ENCODE measurements around the gene SRRM2. TPM values are rescaled to one million over a fixed set of nuclear protein-coding genes. Genes with fewer than 3 reads are reported as not detected.

The SRRM2 gene
- total and polyA plus RNA-seq, 5 experiments from 2014 or later, result 25.5 to 965 (median 110) TPM

GRCh38 chr16:2777903-2778629 is 25.6 kb downstream of the SRRM2 start:
- Mint-ChIP-seq H3K36me3 (peaks cover 0 to 17% (median 0%) of the 10 kb centered on the region in 3 donors), H3K4me3 (peak overlapping the region; percentile 89 to 97 (median 96)), H3K4me1 (peaks cover 20 to 54% (median 43%) of the 10 kb centered on the region in 4 donors), H3K9me3 (no peaks in the 10 kb centered on the region), H3K27me3 (no peaks in the 10 kb centered on the region), H3K27ac (peak overlapping the region; percentile 96 to 99 (median 99))
- POLR2A ChIA-PET, result interaction anchor here (0.6 to 8.2 kb wide), 20 partner anchors 7 to 973 kb away, joined by 3 to 128 read pairs (median 5); partner anchors contain the start of genes FLYWCH1, FLYWCH2, HCFC1R1 and KCTD5
- peak; percentile 39 to 45 for ATAC-seq
- DNase-seq, result peak in 8 of 10 donors; percentile 35 to 74 (median 49)

DNA sequence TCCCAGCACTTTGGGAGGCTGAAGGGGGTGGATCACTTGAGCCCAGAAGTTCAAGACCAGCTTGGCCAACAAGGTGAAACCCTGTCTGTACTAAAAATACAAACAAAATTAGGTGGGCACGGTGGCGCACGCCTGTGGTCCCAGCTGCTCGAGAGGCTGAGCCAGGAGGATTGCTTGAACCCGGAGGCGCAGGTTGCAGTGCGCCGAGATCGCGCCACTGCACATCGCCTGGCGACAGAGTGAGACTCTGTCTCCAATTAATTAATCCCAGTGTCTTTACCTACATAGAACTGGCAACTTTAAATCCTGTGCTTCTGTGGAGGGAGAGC is 26.2 kb downstream of the SRRM2 start:
- DNase-seq, result no peak
- peaks cover 0 to 16% (median 0%) of the 10 kb centered on the region in 3 donors for H3K36me3 Mint-ChIP-seq
- no peaks in the 10 kb centered on the region for H3K9me3 Mint-ChIP-seq
- H3K27ac Mint-ChIP-seq, result peak overlapping the region; percentile 96 to 99 (median 99)
- no peak for ATAC-seq
- peak overlapping the region; percentile 89 to 97 (median 96) for H3K4me3 Mint-ChIP-seq
- POLR2A ChIA-PET, result interaction anchor here (0.6 to 8.2 kb wide), 18 partner anchors 9 to 974 kb away, joined by 3 to 128 read pairs (median 5); partner anchors contain the start of genes FLYWCH1, FLYWCH2, HCFC1R1 and KCTD5
- H3K27me3 Mint-ChIP-seq, result no peaks in the 10 kb centered on the region
- H3K4me1 Mint-ChIP-seq, result peaks cover 20 to 54% (median 42%) of the 10 kb centered on the region in 4 donors

- POLR2A ChIA-PET, result interaction anchor here (0.6 to 8.2 kb wide), 8 partner anchors 12 to 247 kb away, joined by 3 to 128 read pairs (median 9); partner anchors contain the start of gene SRRM2
- H3K36me3 Mint-ChIP-seq, result peaks cover 0 to 10% (median 0%) of the 10 kb centered on the region in 3 donors
- peaks cover 20 to 48% (median 39%) of the 10 kb centered on the region in 4 donors for H3K4me1 Mint-ChIP-seq
- ATAC-seq, result no peak
- peak in 1 of 10 donors; percentile 45 for DNase-seq
- H3K27ac Mint-ChIP-seq, result peak overlapping the region; percentile 96 to 99 (median 99)
- H3K9me3 Mint-ChIP-seq, result no peaks in the 10 kb centered on the region
- H3K4me3 Mint-ChIP-seq, result peak overlapping the region in 8 of 10 donors; percentile 4 to 97 (median 95)
- H3K27me3 Mint-ChIP-seq, result no peaks in the 10 kb centered on the region
Measured at GRCh38 chr16:2779151-2779920, 26.9 kb downstream of the SRRM2 start.

DNA sequence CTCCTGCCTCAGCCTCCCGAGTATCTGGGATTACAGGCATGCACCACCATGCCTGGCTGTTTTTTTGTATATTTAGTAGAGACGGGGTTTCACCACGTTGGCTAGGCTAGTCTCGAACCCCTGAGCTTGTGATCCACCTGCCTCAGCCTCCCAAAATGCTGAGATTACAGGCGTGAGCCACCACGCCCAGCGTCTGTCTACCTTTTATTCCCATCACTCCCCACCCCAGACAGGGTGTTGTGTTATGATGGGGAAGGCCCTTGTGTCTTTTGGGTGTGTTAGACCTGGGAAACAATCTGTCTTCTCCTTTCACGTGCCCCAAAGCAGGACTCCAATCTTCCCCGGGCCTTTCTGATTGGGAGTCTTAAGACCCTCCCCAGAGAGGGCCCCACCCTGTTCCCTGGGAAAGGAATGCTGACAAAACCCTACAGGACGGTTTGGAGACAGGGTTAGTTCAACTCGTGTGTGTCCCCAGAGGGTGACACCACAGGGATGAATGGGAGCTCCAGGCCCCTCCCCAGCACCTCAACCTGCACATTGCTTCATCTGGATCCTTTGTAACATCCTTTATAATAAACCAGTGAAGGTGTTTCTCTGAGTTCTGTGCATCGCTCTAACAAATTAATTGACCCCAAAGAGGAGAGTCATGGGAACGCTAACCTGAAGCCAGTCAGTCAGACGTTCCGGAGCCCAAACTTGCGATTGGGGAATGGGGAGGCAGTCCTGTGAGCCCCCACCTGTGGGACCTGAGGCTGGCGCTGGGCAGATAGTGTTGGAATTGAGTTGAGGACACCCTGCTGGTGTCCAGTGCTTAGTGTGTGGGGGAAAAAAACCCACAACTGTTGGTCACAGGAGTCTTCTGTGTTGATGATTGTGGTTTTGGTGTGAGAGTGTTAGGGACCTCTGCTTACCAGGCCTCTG is 27.8 kb downstream of the SRRM2 start:
- POLR2A ChIA-PET, result interaction anchor here (0.6 to 8.2 kb wide), 2 partner anchors 27 to 33 kb away, joined by 5 to 128 read pairs; partner anchors contain the start of gene SRRM2
- H3K27me3 Mint-ChIP-seq, result no peaks in the 10 kb centered on the region
- no peaks in the 10 kb centered on the region for H3K9me3 Mint-ChIP-seq
- DNase-seq (peak in 1 of 10 donors; percentile 45), ATAC-seq (no peak)
- peak overlapping the region in 5 of 10 donors; percentile 26 to 75 (median 60) for H3K4me3 Mint-ChIP-seq
- peak overlapping the region; percentile 53 to 99 (median 92) for H3K27ac Mint-ChIP-seq
- peaks cover 0 to 3% (median 0%) of the 10 kb centered on the region in 3 donors for H3K36me3 Mint-ChIP-seq
- peaks cover 23 to 43% (median 41%) of the 10 kb centered on the region in 4 donors for H3K4me1 Mint-ChIP-seq

GRCh38 chr16:2782583-2783351 is 30.3 kb downstream of the SRRM2 start:
- POLR2A ChIA-PET, result interaction anchor here (0.5 to 4.7 kb wide), 3 partner anchors 30 to 1146 kb away, joined by 3 to 30 read pairs (median 6); partner anchors contain the start of gene SRRM2
- no peaks in the 10 kb centered on the region for H3K9me3 Mint-ChIP-seq
- no peaks in the 10 kb centered on the region for H3K27me3 Mint-ChIP-seq
- ATAC-seq (no peak), DNase-seq (peak in 1 of 10 donors; percentile 43)
- no peaks in the 10 kb centered on the region for H3K36me3 Mint-ChIP-seq
- H3K4me1 Mint-ChIP-seq, result peaks cover 18 to 39% (median 33%) of the 10 kb centered on the region in 4 donors
- peak overlapping the region in 1 of 10 donors; percentile 23 for H3K4me3 Mint-ChIP-seq
- H3K27ac Mint-ChIP-seq, result peak overlapping the region in 5 of 10 donors; percentile 24 to 78 (median 57)

GRCh38 chr16:2783581-2784357 is 31.3 kb downstream of the SRRM2 start:
- no peak for DNase-seq
- Mint-ChIP-seq H3K27ac (peak overlapping the region in 7 of 10 donors; percentile 20 to 73 (median 59)), H3K4me3 (peak overlapping the region in 9 of 10 donors; percentile 28 to 92 (median 60)), H3K27me3 (no peaks in the 10 kb centered on the region), H3K4me1 (peaks cover 8 to 31% (median 25%) of the 10 kb centered on the region in 4 donors), H3K36me3 (no peaks in the 10 kb centered on the region), H3K9me3 (no peaks in the 10 kb centered on the region)
- POLR2A ChIA-PET, result interaction anchor here (1.0 to 4.7 kb wide), 2 partner anchors 11 to 31 kb away, joined by 3 to 30 read pairs; partner anchors contain the start of gene SRRM2
- no peak for ATAC-seq

DNA sequence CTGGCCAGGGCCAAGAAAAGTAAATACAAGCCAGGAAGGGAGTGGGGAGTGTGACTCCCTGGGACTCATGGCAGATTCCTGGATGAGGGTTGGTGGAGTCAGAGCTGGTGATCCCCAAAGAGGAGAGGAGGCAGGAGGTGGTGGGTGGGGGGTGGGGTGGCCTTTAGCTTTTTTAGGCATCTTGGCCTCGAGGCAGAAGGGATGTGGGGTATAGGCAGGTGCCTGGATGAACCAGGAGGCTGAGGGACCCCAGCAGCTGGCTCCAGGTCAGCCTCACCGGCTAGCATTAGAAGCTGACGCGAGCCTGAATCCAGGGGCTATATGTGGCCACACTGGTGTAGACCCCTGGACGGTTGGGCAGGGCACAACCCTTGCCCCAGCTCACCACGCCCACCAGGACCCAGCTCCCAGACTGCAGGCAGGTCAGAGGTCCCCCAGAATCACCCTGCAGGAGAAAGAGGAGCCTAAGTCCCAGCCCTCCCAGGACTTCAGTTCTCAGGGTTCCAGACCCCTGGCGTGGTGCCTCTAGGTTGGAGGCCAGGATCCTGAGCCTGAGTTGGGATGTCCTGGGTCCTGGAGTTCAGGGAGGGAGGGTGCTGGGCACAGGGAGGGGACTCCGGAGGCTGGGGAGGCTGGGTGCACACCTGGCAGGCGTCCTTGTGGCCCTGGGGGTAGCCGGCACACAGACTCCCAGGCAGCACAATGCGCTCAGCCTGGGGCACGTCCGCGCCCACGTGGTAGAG is 32.1 kb downstream of the SRRM2 start:
- peak in 1 of 2 donors; percentile 43 for ATAC-seq
- Mint-ChIP-seq H3K36me3 (no peaks in the 10 kb centered on the region), H3K27ac (peak overlapping the region; percentile 55 to 92 (median 72)), H3K4me3 (peak overlapping the region; percentile 80 to 92 (median 86)), H3K27me3 (peaks cover 0 to 2% (median 0%) of the 10 kb centered on the region in 5 donors), H3K9me3 (no peaks in the 10 kb centered on the region), H3K4me1 (peaks cover 8 to 23% (median 18%) of the 10 kb centered on the region in 4 donors)
- POLR2A ChIA-PET, result interaction anchor here (0.6 to 4.7 kb wide), 4 partner anchors 8 to 317 kb away, joined by 3 to 30 read pairs (median 8); partner anchors contain the start of genes ELOB and SRRM2
- no peak for DNase-seq

DNA sequence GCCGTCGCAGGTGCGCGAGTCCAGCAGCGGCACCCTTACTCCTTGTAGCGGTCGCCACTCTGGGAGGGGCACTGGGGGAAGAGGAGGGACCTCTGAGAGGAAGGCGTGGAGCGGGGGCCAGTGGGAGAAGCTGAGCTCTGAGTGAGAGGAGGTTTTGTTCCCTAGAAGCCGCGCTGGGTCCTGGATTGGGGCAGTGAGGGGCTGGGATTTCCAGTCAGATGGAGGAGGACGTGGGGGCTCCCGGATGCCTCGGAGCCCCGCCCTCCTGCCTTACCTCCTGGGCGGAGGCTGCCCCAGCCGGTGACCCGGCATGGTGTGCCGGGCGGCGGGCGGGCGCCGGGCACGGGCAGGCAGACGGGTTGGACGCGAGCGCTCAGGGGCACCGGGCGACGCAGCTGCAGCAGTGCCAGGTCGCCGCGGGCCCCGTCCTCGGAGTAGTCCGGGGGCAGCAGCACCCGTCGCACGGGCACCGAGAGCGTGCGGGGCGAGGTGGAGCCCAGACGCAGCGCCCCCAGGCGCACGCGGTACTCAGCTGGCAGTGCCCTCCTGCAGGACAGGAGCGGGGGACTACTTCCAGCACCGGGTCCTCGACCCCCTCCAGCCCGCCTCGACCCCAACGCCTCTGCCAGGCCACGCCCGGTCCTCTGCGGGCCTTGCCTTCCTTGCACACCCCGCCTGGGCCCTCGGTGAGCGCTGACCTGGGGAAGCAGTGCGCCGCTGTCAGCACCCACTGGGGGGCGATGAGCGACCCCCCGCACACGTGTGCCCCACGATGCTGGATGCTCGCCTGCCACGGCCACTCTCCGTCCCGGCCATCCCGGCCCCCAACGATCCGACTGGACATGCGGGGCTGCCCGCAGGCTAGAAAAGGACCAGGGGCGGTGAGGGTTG is 32.9 kb downstream of the SRRM2 start:
- DNase-seq (peak in 6 of 10 donors; percentile 40 to 69 (median 50)), ATAC-seq (peak; percentile 85 to 87)
- POLR2A ChIA-PET, result interaction anchor here (0.6 to 4.7 kb wide), 3 partner anchors 9 to 316 kb away, joined by 6 to 30 read pairs (median 9); partner anchors contain the start of genes ELOB and SRRM2
- peaks cover 0 to 8% (median 2%) of the 10 kb centered on the region in 5 donors for H3K27me3 Mint-ChIP-seq
- no peaks in the 10 kb centered on the region for H3K36me3 Mint-ChIP-seq
- peak overlapping the region; percentile 53 to 92 (median 72) for H3K27ac Mint-ChIP-seq
- no peaks in the 10 kb centered on the region for H3K9me3 Mint-ChIP-seq
- H3K4me3 Mint-ChIP-seq, result peak overlapping the region; percentile 80 to 92 (median 86)
- H3K4me1 Mint-ChIP-seq, result peaks cover 3 to 16% (median 13%) of the 10 kb centered on the region in 4 donors
